ENCODE measurements around the gene KIF26B. TPM values are rescaled to one million over a fixed set of nuclear protein-coding genes. Genes with fewer than 3 reads are reported as not detected.
"Not testable (repeated sequence)": the region's sequence is repeated elsewhere in the genome, so short reads cannot be mapped to it uniquely, and the experiment has no call there.

KIF26B gene
- total RNA-seq, 1 donor from 2014 or later, result 1.0 TPM

DNA sequence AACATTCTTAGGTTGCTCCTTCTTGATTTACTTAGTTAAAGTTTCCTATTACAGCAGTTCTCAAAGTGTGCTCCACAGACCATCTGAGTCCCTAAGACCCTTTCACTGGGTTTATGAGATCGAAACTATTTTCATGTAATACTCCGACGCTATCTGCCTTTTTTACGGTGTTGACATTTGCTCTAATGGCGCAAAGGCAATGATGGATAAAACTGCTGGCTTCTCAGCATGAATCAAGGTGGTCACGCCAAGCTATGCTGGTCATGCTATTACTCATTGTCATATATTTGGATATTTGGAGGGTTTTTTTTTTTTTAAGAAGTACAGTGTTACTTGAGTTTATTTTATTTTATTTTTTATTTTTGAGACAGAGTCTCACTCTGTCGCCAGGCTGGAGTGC is 235.1 kb downstream of the KIF26B start:
- DNase-seq, result no peak

DNA sequence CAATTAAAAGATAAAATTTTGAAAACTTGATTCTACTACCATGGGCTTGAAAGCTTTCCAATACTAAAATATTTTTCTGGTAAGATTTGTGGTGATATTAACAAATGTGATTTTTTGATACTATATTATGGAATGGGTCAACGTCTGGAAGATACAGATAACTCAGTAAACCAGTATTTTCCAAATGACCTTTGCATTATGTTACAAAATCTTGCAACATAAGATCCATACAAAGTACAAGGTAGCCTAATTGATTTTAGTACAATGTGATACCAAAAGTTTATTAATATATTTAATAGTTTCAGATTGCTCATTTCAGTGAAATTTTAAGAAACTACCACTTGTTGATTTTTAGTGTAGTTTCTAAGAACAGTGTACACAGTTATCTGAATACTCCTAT is 236.2 kb downstream of the KIF26B start:
- no peak for DNase-seq

DNA sequence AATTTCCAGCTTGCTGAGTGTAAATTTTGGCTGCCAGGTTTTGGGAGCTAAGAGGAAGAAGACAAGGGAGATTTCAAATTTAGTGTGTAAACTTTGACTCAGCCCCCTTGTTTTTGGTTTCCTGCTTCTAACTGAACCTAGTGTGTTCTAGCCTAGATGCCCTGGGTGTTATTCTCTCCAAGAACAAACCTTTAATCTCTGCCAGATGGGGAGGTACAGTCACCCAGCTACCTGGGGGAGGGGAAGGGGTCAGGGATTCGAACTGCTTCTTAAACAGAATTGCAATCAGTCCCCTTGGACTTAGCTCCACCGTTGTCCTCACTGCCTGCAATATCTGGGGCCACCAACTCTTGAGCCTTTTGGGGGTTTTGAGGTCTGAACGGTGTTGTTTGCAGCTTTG is 238.9 kb downstream of the KIF26B start:
- DNase-seq, result no peak

DNA sequence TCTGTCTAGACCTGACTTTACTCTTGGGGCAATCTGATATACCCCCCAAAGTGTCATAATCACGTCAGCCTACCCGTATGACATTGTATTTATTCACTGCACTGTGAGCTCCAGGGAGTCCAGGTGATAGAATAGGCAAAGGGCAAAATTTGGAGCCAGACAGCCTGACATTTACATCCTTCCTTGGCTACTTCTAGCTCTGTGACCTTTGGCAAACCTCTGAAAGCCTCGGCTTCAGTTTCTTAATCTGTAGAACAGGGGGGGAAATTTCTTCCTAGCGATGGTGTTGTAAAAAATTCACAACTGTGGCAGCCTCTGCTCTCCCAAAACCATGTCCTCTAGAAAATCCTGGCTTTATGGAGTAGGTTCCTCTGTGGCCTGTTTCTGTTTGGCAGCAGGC is 240.9 kb downstream of the KIF26B start:
- DNase-seq, result no peak

DNA sequence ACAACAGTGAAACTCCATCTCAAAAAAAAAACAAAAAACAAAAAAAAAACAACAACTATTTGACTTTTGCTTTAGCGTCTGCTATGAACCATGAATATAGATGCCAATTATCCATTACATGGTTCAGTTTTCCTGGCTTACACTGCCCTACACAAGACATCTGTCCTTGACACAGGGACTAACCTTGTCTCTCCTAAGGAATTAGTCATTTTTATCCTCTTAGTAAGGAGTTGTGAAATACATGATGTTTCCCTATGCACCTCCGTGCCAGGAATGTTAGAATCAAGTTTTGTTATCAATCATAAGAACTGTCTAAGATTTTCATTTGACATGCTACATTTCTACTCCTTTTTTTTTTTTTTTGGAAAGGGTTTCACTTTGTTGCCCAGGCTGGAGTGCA is 241.8 kb downstream of the KIF26B start:
- DNase-seq, result no peak

DNA sequence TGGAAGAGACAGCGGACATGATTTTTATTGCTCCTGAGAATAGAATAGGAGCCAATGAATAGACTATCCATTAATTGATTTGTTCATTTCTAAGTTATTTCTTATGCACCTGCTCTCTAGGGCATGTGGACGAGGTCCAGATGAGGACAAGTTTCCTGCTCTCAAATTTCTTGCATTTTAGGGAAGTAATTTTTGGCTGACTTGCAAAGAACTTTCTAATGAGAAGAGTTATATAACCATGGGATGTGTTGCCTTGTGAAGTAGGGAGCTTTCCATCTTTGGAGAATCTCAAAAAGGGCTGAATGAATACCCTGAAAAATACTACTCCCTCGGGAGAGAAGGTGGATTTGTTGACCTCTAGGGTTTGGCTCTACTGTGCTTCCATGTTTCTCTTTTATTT is 243.0 kb downstream of the KIF26B start:
- no peak for DNase-seq

DNA sequence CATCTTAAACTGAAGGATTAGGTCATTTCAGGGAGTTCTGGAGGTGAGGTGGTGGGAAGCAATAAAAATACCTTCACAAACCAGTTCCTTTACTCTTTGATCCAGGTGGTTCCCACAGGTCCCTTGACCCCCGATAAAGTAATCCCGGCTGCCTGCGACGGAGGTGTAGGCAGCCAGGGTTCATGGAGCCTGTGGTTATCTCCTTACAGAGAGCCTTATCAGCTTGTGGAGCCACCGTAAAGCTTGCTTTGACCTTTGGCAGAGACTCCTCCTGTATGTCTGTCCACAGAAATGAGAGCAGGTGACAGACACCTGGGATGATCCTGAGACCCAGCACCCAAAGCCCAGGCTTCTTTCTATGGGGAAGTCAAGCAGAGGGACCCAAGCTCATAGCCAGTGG is 243.4 kb downstream of the KIF26B start:
- no peak for DNase-seq

DNA sequence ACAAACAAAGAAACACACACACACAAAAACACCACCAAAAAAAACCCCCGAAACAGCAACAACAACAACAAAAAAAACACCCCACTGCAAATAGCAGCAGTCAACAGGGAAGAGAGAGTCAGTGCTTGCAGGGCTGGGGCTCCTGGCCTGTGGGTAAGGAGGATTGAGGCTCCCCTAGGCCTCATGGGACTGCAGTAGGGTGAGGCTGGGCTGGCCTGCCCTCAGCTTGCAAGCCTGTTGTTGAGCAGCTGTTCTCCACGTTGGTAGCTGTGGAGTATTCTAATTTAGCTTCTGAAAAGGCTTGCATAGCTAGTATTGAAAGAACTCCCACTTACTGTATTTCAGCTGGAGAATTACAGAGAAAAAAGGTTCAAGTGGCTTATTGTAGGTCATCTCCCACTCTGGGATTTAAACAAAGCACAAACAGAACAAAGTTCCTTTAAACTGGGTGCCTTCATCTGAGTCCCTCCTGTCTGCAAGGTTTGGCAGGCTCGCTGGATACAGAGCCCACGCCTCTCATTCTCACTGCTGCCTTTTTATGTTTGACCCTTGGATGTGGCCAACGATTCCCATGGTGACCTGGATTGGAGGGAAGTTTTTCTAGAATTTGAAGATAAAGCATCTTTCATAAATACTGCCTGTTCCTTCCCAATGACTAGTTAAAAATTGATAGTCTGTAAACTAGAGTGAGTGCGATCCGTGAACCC is 247.2 kb downstream of the KIF26B start:
- no peak for DNase-seq

DNA sequence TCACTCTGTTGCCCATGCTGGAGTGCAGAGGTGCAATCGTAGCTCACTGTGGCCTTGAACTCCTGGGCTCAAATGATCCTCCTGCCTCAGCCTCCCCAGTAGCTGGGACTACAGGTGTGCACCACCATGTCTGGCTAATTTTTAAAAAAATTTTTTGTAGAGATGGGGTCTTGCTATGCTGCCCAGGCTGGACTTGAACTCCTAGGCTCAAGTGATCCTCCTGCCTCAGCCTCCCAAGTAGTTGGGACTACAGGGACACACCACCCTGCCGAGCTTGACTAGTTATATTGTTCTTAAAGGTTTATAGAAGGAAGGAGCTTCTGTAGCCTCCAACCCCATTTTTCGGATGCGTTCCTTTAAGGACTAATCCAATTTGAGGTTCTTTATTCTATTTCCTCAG is 248.2 kb downstream of the KIF26B start:
- DNase-seq, result not testable (repeated sequence)

DNA sequence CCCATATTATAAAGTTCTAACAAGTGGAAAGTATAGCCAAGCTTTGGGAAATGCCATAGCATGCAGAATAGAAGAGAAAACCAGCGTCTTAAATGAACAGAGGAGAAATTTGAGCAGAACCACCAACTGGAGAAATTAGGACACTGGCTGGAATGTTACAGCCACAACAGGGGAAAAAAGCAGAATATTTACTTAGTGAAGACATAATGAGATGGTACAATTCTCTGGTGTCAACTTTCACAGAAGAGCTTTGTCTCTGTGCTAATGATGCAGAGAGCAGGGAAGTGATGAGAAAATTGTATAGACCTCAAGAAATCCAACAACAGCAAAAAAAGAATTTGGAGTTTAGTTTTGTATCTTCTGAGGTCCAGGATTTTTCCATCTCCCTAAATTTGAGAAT is 249.7 kb downstream of the KIF26B start:
- DNase-seq, result no peak

DNA sequence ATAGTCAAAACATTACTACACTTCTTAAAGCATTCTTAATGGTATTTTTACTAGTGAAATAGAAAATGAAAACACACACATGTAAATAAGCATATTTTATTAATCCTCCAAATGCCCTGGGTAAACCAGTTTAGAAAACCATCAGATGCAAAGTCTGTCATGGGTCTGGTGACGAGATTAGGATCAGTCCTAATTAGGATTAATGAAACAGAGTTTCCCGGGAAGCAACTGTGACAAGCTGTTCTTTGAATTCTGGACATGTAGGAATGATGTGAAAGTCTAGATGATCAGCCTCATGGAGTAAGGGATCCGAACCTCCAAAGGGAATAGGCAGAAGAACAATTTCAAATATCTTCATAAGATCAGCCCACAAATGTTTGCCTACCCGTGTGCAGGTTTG is 250.2 kb downstream of the KIF26B start:
- no peak for DNase-seq

DNA sequence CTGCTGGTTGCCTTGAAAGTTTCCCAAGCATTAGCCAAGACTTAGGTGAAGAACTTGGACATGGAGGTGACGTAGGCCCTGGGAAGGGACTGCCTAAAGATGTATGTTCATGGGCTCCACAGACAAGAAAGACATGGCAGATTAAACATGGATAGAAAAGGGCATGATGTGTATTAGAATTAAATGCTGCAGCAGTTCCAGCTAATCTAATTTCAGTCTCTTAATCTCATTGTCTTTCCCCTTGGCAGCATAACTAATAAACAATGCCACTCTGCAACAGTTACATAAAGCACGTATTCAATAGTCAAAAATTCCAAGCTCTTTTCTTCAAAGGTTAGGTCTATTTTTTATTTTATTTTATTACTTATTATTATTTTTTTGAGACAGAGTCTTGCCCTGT is 251.6 kb downstream of the KIF26B start:
- no peak for DNase-seq

DNA sequence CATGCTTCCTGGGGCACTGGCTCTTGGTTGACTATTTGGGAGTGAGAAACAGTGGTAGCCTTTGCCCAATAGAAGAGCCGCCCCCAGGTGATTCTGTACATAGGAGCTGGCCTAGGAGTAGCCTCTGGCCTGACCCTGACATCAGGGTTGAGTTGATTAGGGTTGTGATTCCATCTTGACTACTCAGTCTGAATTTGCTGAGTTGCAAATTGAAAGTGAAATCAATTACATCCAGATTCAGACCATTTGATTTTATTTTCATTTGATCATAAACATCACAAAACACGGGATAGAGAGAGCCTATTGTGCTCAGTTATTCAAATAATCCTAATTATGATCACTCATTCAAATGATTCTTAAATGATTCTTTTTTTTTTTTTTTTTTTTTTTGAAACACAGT is 253.2 kb downstream of the KIF26B start:
- no peak for DNase-seq

DNA sequence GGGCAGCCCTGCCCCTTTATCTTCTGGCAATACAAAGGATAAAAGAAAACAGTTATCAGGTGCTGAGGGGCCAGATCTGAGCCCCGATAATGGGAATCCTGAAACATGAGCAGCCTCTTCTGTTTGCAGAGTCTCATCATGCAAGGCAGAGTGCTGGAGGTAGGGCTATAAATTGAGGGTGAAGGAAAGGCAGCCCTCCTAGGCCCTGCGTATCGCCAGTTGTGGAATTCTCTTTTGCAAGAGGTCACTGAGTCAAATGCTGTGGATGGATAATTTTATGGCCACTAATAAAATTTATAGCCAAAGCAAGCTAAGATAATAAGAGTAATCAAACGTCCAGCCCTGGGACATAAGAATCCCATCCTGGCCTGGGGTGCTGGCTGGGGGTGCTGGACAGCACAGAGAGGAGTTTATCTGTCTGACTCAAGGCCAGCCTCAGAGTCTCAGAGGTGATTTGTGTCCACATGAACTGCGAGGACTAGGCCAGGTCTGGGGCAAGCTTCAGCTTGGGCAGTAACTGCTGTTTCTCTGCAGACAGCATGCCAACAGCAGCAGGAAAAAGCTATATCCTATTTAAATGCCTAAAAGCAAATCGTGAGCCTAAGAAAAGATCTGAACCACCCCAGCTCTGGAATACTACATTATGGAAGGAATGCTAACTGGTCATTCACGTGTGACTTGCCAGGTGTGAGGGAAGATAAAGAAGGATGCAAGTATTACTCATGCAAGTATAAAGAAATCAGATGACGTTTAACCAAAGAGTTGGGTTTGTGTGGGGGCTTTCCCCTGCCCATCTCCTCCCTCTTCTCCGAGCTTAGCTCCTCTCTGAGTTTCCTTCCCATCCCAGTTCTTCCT is 254.8 kb downstream of the KIF26B start:
- DNase-seq, result no peak

DNA sequence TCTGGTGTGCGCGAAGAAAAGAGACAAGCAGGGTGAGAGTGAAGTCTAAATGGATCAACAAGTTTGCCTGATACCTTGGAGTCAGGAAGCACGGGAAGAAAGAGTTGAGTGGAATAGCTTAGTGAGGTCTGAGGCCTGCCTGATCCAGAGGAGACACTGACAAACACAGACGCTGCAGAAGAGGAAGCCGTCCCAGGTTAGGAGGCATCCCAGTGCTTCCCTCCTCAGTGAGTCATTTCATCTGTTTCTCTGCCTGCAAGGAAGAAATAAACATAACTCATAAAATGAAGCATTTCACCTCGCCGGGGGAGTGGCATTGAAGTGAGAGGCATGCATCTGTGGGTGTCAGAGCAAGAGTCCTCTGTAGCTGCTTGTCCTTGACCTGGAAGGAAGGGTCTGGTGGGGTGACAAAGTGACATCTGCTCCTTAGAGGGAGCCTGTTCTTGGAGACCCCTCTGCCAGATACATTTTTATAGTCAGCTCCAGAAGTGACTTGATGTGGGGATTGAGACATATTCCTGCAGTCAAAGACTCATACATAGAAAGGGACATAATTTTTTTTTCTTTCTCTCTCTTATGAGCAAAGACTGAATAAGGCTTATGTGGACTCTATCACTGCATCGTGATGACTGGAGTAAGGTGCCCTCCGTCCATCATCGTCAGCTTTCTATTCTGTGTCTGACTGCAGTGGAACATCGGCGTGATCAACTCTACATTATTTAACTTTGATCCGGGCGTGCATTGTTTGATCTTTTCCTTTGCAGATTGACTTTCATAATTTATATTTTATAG is 256.7 kb downstream of the KIF26B start:
- DNase-seq, result no peak

DNA sequence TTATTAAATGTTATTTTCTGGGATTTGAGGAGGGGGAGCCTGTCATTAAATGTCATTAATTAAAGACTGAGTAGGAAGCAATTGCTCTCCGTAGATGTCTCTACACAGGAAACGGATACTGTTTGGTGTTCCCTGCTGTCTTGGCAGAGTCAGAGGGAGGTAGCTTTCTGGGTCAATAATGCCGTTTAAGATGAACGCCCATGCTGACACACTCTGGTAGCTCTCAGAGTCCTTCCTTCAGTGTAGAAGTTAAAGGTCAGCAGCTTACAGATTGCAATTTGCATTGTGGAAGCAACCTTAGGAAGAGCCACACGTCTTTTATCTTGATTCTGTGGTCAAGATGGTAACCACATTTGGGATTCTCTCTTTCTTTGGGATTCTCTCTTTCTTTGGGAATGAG is 257.5 kb downstream of the KIF26B start:
- no peak for DNase-seq

DNA sequence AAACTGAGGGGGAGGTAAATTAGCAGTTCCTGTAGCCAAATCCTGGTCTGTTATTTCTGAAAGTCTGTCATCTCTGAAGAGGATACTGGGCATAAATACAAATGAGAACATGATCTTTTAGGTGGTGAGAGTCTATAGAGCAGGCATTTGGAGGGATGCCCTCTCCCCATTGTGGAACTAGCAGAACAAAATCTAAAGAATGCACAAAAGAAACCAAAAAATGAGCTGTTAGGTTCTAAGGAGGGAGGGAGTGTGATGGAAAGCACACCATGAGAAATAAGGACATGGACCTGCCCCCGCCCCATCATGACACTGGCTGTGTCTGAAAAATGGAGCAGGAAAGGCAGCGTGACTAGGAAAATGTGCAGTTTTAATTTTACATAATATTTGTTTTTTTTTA is 262.0 kb downstream of the KIF26B start:
- DNase-seq, result no peak

DNA sequence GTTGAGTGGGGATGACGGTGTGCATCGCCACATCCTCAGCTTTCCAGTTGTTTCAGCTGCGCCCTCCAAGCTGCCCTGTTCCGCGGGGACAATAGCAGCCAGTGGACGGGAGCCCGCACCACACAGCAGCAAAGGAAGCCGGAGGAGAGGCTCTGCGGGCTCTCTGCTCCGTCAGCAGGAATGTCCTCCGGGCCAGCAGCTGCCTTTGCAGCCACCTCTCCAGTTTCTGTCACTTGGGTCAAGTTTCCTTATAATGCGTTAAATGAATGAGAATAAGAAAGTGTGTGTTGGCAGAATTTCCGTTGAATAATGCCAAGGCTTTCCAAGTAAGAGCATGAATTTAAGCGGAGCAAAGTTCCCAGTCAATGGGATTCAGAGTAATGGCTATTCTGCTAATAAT is 263.3 kb downstream of the KIF26B start:
- no peak for DNase-seq

DNA sequence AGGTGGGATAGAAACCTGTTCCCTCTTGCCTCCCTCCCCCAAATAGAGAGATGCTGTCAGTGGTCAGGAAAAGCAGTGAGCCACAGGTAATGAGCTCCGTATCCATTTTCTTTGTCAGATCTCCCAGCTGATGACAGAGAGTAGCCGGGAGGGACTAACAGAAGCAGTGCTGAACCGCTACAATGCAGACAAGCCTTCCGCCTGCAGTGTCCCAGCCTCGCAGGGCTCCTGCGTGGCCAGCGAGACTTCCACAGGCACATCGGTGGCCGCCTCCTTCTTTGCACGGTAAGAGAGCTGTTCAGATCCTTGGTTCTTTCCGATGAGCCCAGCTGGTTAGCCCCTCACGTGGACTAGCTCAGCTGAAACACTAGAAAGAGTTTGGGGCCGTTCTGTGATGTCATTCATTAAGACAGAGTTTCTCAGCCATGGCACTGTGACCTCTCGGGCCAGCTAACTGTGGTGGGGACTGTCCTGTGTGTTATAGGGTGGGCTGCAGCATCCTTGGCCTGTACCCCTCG is 264.7 kb downstream of the KIF26B start:
- no peak for DNase-seq

DNA sequence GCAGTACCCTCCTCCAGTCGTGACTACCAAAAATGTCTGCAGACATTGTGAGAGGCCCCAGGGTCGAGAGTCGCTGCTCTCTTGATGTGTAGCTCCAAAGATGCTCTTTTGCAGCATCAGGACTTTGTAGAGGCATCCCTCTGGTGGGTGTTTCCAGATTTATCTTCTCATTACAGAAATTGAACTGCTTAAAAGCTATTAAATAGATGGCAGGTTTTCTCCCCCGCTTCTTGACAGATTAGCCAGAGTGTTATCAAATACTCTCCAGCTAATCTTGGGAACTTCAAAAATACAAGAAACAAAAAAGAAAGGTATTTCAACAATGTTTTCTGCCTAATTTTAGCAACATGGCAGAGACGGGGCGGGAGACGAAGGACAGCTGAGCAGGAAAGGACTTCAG is 265.2 kb downstream of the KIF26B start:
- DNase-seq, result no peak

DNA sequence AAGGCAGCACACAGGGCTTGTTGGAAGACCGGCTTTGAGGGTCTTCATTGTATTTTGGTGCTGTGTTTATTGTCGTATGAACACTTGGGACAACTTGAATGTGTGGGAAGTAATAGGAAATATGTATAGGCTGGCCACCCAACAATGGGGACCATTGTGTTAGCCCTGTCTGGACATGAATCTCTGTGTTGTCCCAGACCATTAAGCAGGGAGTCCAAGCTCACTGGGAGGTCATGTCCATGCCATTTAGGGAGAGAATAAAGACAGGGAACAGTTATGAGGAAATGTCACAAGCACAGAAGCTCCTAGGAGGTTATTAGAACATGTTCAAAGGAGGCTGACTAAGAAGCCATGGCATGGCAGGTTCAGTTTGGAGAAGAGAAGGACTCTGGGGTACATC is 266.1 kb downstream of the KIF26B start:
- DNase-seq, result no peak

DNA sequence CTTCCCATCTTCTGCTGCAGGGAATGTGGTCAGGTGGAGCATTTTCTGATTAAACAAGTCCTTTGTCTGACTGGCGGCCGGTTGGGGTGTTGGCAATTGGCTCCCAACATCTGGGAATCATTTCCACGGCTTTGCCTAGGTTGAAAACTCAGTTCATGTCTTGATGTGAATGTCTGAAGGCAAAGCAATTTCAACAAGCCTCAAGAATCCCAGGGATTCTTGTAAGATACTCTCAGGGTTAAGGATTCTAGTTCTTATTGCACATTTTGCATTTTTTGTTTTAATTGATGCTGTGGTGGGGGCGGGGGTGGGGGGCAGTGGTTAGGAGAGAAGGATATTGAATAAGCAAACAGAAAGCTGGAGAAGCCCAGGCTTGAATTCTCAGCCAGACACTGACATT is 273.9 kb downstream of the KIF26B start:
- DNase-seq, result no peak

DNA sequence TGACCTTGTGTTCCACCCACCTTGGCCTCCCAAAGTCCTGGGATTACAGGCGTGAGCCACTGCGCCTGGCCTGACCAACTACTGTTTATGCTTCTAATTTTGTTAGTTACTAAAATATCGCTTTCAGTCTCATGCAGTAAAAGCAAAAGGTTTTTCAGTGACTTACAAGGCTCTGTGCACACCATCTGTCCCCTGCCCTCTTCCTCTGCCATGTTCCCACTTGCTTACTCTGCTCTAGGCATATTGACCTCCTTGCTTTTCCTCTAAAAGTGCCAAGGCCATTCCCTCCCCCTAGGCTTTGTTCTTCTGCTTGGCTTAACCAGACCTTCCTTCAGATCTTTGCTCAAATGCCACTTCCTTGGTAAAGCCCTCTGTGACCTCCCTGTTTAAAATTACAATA is 276.9 kb downstream of the KIF26B start:
- DNase-seq, result no peak
